HCT116 (cell line): ENCODE data around the gene FANK1. TPM values are rescaled to one million over a fixed set of nuclear protein-coding genes. Genes with fewer than 3 reads are reported as not detected.

Experiments used
- ATAC-seq: fragments of 200-7000 bp; cut with Tn5 transposase; 2 replicates; pipeline ENCODE4 v1.9.1; 2020; ENCODE audit warnings: mild to moderate bottlenecking, moderate library complexity
- BruUV-seq: library from RNA; stranded (reverse); fragments of 400-500 nt; replicated peaks from 2 replicates; lab custom pipeline; 2021; lab: Mats Ljungman, UMichigan
- CTCF ChIA-PET: fragments of 300-600 bp; sonication (Branson Sonifier 250); formaldehyde crosslinking; loops from one replicate; lab custom pipeline; 2021; ENCODE audit warnings: antibody characterized with exemption; lab: Charles Lee
- POLR2A ChIA-PET: fragments of 300-600, 350-600 bp; sonication (Branson Sonifier 250); formaldehyde crosslinking; loops from one replicate; lab custom pipeline; 2021; ENCODE audit warnings: antibody characterized with exemption; lab: Charles Lee
- RAD21 ChIA-PET, 2 experiments: fragments of 300-600 bp; sonication (Branson Sonifier 250); formaldehyde crosslinking; loops; one replicate each; lab custom pipeline; 2023; ENCODE audit warnings: low total read pairs in 2 of 2; ENCODE audit not compliant: uncharacterized antibody in 2 of 2, unreplicated experiment in 2 of 2, low non-redundant PET in 1 of 2; lab: Charles Lee
- DNase-seq: peaks from one replicate; pipeline ENCODE4 v3.0.0-alpha.2; 2010; ENCODE audit warnings: low read depth, low spot score
- H2AFZ ChIP-seq: fragments of 200-600 bp; shearing (Covaris generic), sonication (generic); 2 replicates; pipeline ENCODE4 v1.6.1; 2017; ENCODE audit warnings: low read depth, mixed run types, mixed read lengths, antibody characterized with exemption, low read length; ENCODE audit not compliant: poor library complexity, severe bottlenecking
- H3K27ac ChIP-seq: 2 replicates; pipeline ENCODE4 v1.5.1; 2012; ENCODE audit warnings: low read depth, low read length
- H3K27me3 ChIP-seq: fragments of 200-600 bp; sonication (generic); 2 replicates; pipeline ENCODE4 v1.6.1; 2016; ENCODE audit warnings: mixed run types, low read length, mixed read lengths; ENCODE audit not compliant: insufficient read depth
- H3K36me3 ChIP-seq, 2 experiments: fragments of 200-500 bp in 1 of 2; fragments of 200-600 bp in 1 of 2; sonication (Bioruptor generic) in 1 of 2; sonication (generic) in 1 of 2; 2 replicates each; pipeline versions ENCODE4 v1.5.1 to v1.6.1; 2014 to 2016; ENCODE audit warnings: low read length in 2 of 2, inconsistent platforms in 1 of 2, mixed read lengths in 1 of 2, mixed run types in 1 of 2; ENCODE audit not compliant: insufficient read depth in 2 of 2, control insufficient read depth in 1 of 2
- H3K4me1 ChIP-seq, 2 experiments: fragments of 200-600 bp in 1 of 2; sonication (generic) in 1 of 2; 2 replicates each; pipeline versions ENCODE4 v1.5.1 to v1.6.1; 2012 to 2017; ENCODE audit warnings: low read length in 2 of 2, inconsistent platforms in 1 of 2, mild to moderate bottlenecking in 1 of 2, mixed read lengths in 1 of 2, mixed run types in 1 of 2, moderate library complexity in 1 of 2; ENCODE audit not compliant: insufficient read depth in 2 of 2, control insufficient read depth in 1 of 2
- H3K4me2 ChIP-seq: fragments of 200-600 bp; sonication (generic); 2 replicates; pipeline ENCODE4 v1.6.1; 2017; ENCODE audit warnings: mixed run types, low read length, mixed read lengths
- H3K4me3 ChIP-seq, 2 experiments: fragments of 200-600 bp in 1 of 2; sonication (generic) in 1 of 2; replicated peaks in 1 of 2; 2 replicates each; pipeline ENCODE4 v1.5.1; 2011 to 2016; ENCODE audit warnings: low read length in 2 of 2, control low read depth in 1 of 2, low read depth in 1 of 2, mild to moderate bottlenecking in 1 of 2, mixed read lengths in 1 of 2, mixed run types in 1 of 2
- H3K79me2 ChIP-seq: fragments of 200-600 bp; sonication (generic); 2 replicates; pipeline ENCODE4 v1.6.1; 2017; ENCODE audit warnings: mild to moderate bottlenecking, mixed run types, low read length, moderate library complexity, mixed read lengths; ENCODE audit not compliant: insufficient read depth
- H3K9ac ChIP-seq: fragments of 200-600 bp; sonication (generic); 2 replicates; pipeline ENCODE4 v1.6.1; 2016; ENCODE audit warnings: low read length, mixed read lengths
- H3K9me2 ChIP-seq: fragments of 200-600 bp; sonication (generic), shearing (Covaris generic); 2 replicates; pipeline ENCODE4 v1.6.1; 2017; ENCODE audit warnings: mixed run types, mild to moderate bottlenecking, moderate library complexity; ENCODE audit not compliant: insufficient read depth
- H3K9me3 ChIP-seq, 2 experiments: fragments of 200-500 bp in 1 of 2; fragments of 200-600 bp in 1 of 2; sonication (Bioruptor generic) in 1 of 2; sonication (generic) in 1 of 2; 2 replicates each; pipeline ENCODE4 v1.6.1; 2014 to 2017; ENCODE audit warnings: low read length in 2 of 2, mixed read lengths in 2 of 2, inconsistent platforms in 1 of 2, low read depth in 1 of 2, mild to moderate bottlenecking in 1 of 2, mixed run types in 1 of 2, moderate library complexity in 1 of 2; ENCODE audit not compliant: control insufficient read depth in 1 of 2, insufficient read depth in 1 of 2
- H4K20me1 ChIP-seq: fragments of 200-600 bp; sonication (generic), shearing (Covaris generic); 2 replicates; pipeline ENCODE4 v1.6.1; 2017; ENCODE audit warnings: mixed run types, mild to moderate bottlenecking, moderate library complexity; ENCODE audit not compliant: insufficient read depth
- ATF3 ChIP-seq: IDR thresholded peaks from 2 replicates; pipeline ENCODE4 v1.6.1; 2012
- CBX3 ChIP-seq: IDR thresholded peaks from 2 replicates; pipeline ENCODE4 v1.6.1; 2012; ENCODE audit warnings: low read depth
- EGR1 ChIP-seq: IDR thresholded peaks from 2 replicates; pipeline ENCODE4 v1.6.1; 2012; ENCODE audit warnings: low read depth
- ELF1 ChIP-seq: IDR thresholded peaks from 2 replicates; pipeline ENCODE4 v1.6.1; 2012; ENCODE audit warnings: low read depth, borderline replicate concordance
- EZH2 ChIP-seq: fragments of 200-600 bp; sonication (generic); IDR thresholded peaks from 2 replicates; pipeline ENCODE4 v1.6.1; 2017; ENCODE audit warnings: antibody characterized with exemption, mixed run types
- JUND ChIP-seq: IDR thresholded peaks from 2 replicates; pipeline ENCODE4 v1.6.1; 2012
- POLR2A ChIP-seq: IDR thresholded peaks from 2 replicates; pipeline ENCODE4 v1.7.0; 2011; ENCODE audit warnings: borderline replicate concordance; ENCODE audit not compliant: insufficient read depth, insufficient read length; ENCODE audit errors: extremely low read depth
- RAD21 ChIP-seq: IDR thresholded peaks from 2 replicates; pipeline ENCODE4 v1.6.1; 2012; ENCODE audit warnings: low read depth, mild to moderate bottlenecking
- SP1 ChIP-seq: IDR thresholded peaks from 2 replicates; pipeline ENCODE4 v1.6.1; 2012; ENCODE audit warnings: low read depth
- YY1 ChIP-seq: IDR thresholded peaks from 2 replicates; pipeline ENCODE4 v1.6.1; 2011; ENCODE audit warnings: low read length, low read depth, moderate library complexity, mild to moderate bottlenecking; ENCODE audit not compliant: insufficient replicate concordance; ENCODE audit errors: extremely low read depth
- ZBTB33 ChIP-seq: IDR thresholded peaks from 2 replicates; pipeline ENCODE4 v1.6.1; 2011; ENCODE audit warnings: mild to moderate bottlenecking, low read length, moderate library complexity; ENCODE audit not compliant: insufficient replicate concordance; ENCODE audit errors: extremely low read depth
- ZFX ChIP-seq: fragments of 450-650 bp; IDR thresholded peaks from 2 replicates; pipeline ENCODE4 v1.6.1; 2017
- ZNF274 ChIP-seq: fragments of 200-500 bp; sonication (Bioruptor generic); IDR thresholded peaks from 2 replicates; pipeline ENCODE4 v1.6.1; 2014; ENCODE audit warnings: mild to moderate bottlenecking, low read depth, low read length, inconsistent platforms
- intact Hi-C: fragments of 100-400 bp; cut with micrococcal nuclease; formaldehyde crosslinking; loops from 2 replicates; pipeline ENCODE4 v1.10.0; 2022
- total RNA-seq: library from RNA; stranded (reverse); gene quantifications from one replicate; pipeline ENCODE4 v1.2.1, GENCODE V29; 2021; ENCODE audit not compliant: unreplicated experiment

Gene FANK1
- total RNA-seq, 1 experiment from 2014 or later = 5.4 TPM

GRCh38 chr10:126029999-126030398 lies 133.6 kb downstream of the FANK1 start:
- no TSS peak for BruUV-seq
- CTCF ChIA-PET = no interaction called here
- Histone ChIP-seq H2AFZ (no peak overlapping the region), H3K4me2 (no peak overlapping the region), H3K27ac (no peak overlapping the region), H3K9me2 (no peaks in the 10 kb centered on the region), H3K4me1 (no peaks in the 10 kb centered on the region), H3K27me3 (peaks cover 9% of the 10 kb centered on the region; the same call in 1 of the 2 replicates), H3K36me3 (no peaks in the 10 kb centered on the region), H3K9ac (no peak overlapping the region), H3K79me2 (no peaks in the 10 kb centered on the region), H3K9me3 (peaks cover 11 to 12% of the 10 kb centered on the region in 2 experiments; a peak in 2 of 4 replicates), H4K20me1 (no peaks in the 10 kb centered on the region), H3K4me3 (no peak overlapping the region)
- no peak for TF ChIP-seq ELF1
- DNase-seq (no peak), ATAC-seq (no peak)
- RAD21 ChIA-PET = no interaction called here
- POLR2A ChIA-PET = no interaction called here
- intact Hi-C loops = no loop called here

- no peak overlapping the region for H3K4me3 ChIP-seq
- CTCF ChIA-PET = no interaction called here
- no peaks in the 10 kb centered on the region for H4K20me1 ChIP-seq
- ATAC-seq = no peak
- intact Hi-C loops = no loop called here
- TF ChIP-seq ZFX = no peak
- TF ChIP-seq CBX3 = no peak
- no peak for TF ChIP-seq JUND
- no peaks in the 10 kb centered on the region for H3K36me3 ChIP-seq
- no peaks in the 10 kb centered on the region for H3K4me1 ChIP-seq
- H3K27me3 ChIP-seq = peaks cover 15% of the 10 kb centered on the region; the same call in 1 of the 2 replicates
- H3K27ac ChIP-seq = no peak overlapping the region
- H3K9ac ChIP-seq = no peak overlapping the region
- POLR2A ChIA-PET = no interaction called here
- no TSS peak for BruUV-seq
- peaks cover 8 to 11% of the 10 kb centered on the region in 2 experiments; a peak in 1 of 4 replicates for H3K9me3 ChIP-seq
- no peak overlapping the region for H3K4me2 ChIP-seq
- no peak overlapping the region for H2AFZ ChIP-seq
- DNase-seq = no peak
- no peaks in the 10 kb centered on the region for H3K79me2 ChIP-seq
- RAD21 ChIA-PET = no interaction called here
- no peaks in the 10 kb centered on the region for H3K9me2 ChIP-seq
Measured at GRCh38 chr10:126034586-126034985, 138.2 kb downstream of the FANK1 start.

- H3K4me3 ChIP-seq = no peak overlapping the region
- BruUV-seq = no TSS peak
- DNase-seq (no peak), ATAC-seq (no peak)
- no peaks in the 10 kb centered on the region for H3K79me2 ChIP-seq
- RAD21 ChIA-PET = no interaction called here
- H3K4me2 ChIP-seq = no peak overlapping the region
- 0 out of 2 replicates have a peak, but pooled peaks cover 10% of the 10 kb centered on the region for H3K27me3 ChIP-seq
- H4K20me1 ChIP-seq = no peaks in the 10 kb centered on the region
- H3K9me2 ChIP-seq = no peaks in the 10 kb centered on the region
- POLR2A ChIA-PET = no interaction called here
- no peak overlapping the region for H3K27ac ChIP-seq
- H3K9me3 ChIP-seq = peaks cover 8 to 11% of the 10 kb centered on the region in 2 experiments; a peak in 1 of 4 replicates
- no peaks in the 10 kb centered on the region for H3K36me3 ChIP-seq
- H2AFZ ChIP-seq = no peak overlapping the region
- CTCF ChIA-PET = no interaction called here
- no peaks in the 10 kb centered on the region for H3K4me1 ChIP-seq
- intact Hi-C loops = no loop called here
- H3K9ac ChIP-seq = no peak overlapping the region
- TF ChIP-seq JUND = no peak
- no peak for TF ChIP-seq POLR2A
- TF ChIP-seq ZFX = no peak
- no peak for TF ChIP-seq EZH2
- no peak for TF ChIP-seq ELF1
- no peak for TF ChIP-seq ZBTB33
- TF ChIP-seq CBX3 = no peak
- TF ChIP-seq SP1 = no peak
- TF ChIP-seq EGR1 = no peak
- TF ChIP-seq ZNF274 = no peak
- no peak for TF ChIP-seq RAD21
- no peak for TF ChIP-seq ATF3
- TF ChIP-seq YY1 = no peak
Measured at GRCh38 chr10:126036515-126036914, 140.2 kb downstream of the FANK1 start.
